Measurements from ENCODE around the gene SCFD2.
"Not testable (repeated sequence)": the region's sequence is repeated elsewhere in the genome, so short reads cannot be mapped to it uniquely, and the experiment has no call there.

Gene SCFD2

DNA sequence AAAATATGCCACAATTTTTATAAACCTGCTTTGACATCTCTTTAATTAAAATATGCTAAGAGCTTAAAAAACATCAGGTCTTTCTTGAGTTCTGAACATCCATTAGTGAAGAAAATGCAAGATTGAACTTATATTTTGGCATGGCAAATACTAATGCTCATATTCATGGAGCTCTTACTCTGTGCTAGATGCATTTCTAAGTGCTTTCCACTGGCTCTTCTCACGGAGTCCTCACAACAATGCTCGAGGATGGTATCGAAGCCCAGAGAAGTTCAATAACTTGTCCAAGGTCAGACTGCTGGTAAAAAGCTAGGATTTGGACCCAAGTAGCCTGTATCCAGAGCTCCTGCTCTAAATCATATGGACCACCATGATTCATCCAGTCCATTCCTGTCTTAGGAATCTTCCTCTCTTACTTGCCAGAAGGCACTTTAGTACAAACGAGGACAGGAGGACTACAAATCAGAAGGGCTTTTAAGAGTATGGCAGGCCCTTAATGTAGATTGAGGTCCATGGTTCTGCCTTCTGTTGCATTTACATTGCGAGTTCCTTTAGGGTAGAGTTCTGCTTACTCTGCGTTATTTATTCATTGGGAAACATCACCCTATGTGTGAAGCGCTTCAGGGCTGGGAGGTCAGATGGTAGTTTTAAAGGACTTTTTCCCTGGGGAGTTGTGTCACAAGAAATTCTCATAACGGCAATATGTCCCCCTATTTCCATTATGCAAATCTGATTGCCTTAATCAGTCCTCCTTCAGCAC lies 304.6 kb downstream of the SCFD2 start:
- Mint-ChIP-seq H3K27ac (no peak overlapping the region), H3K4me1 (no peaks in the 10 kb centered on the region), H3K36me3 (peaks cover 18% of the 10 kb centered on the region), H3K27me3 (no peaks in the 10 kb centered on the region), H3K4me3 (no peak overlapping the region), H3K9me3 (peaks cover 6% of the 10 kb centered on the region)
- no peak for ATAC-seq

DNA sequence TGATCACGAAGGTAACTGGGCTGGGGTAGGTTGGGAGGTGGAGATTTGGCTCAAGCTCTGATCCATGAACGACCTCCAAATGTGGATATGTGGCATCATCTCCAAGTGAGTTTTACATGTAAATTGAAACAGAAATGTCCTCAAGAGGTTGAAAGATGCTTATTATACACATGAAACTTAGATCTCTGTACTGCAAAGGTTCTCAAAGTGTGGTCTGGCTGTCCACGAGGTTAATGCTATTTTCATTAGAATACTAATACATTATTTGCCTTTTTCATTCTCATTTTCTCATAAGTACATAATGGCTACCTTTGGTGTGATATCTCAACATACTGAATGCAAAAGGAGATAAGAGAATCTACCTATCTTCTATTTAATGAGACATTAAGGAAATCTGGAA lies 305.6 kb downstream of the SCFD2 start:
- peaks cover 25% of the 10 kb centered on the region for H3K36me3 Mint-ChIP-seq
- ATAC-seq: no peak
- H3K9me3 Mint-ChIP-seq: peaks cover 6% of the 10 kb centered on the region
- H3K27me3 Mint-ChIP-seq: no peaks in the 10 kb centered on the region
- H3K4me1 Mint-ChIP-seq: no peaks in the 10 kb centered on the region
- no peak overlapping the region for H3K4me3 Mint-ChIP-seq
- no peak overlapping the region for H3K27ac Mint-ChIP-seq

DNA sequence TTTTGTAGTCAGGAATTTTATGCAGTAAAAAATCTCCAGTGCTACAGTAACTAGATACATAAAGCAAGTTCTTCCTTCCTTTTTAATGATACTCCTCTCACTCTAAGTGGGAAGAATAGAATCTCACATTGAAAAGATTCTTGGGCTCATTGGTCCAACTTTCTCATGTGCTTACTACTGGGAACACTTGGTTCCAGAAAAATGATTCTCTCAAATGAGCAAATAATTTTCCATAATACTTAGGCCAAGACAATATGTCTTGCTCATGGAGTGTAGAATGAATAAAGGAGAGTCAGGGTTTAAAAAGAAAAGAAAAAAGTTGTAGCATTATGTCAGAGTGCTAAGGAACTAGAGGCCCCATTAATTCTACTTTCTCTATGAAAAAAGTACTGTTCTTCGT lies 306.0 kb downstream of the SCFD2 start:
- Mint-ChIP-seq H3K27ac (no peak overlapping the region), H3K36me3 (peaks cover 27% of the 10 kb centered on the region), H3K4me3 (no peak overlapping the region), H3K27me3 (no peaks in the 10 kb centered on the region), H3K9me3 (peaks cover 6% of the 10 kb centered on the region), H3K4me1 (no peaks in the 10 kb centered on the region)
- no peak for ATAC-seq

DNA sequence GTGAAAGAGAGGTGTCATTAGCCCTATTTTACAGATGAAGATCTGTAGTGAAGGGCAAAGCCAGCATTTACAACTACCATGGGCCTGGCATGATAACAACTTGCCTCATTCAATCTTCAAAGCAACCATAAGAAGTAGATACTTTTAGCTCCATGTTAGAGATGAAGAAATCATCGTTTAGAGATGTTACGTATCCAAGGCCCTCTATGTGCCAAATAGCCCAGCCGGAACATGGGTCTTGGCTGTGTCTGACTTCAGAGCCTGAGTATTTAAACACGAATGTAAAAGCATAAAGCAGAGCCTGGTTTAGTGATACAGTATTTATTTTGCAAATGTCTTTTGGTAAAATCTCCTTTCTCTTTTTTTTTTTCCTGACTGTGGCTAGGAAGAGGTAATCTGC lies 306.6 kb downstream of the SCFD2 start:
- Mint-ChIP-seq H3K27ac (no peak overlapping the region), H3K9me3 (peaks cover 6% of the 10 kb centered on the region), H3K4me1 (no peaks in the 10 kb centered on the region), H3K4me3 (no peak overlapping the region), H3K27me3 (no peaks in the 10 kb centered on the region), H3K36me3 (peaks cover 27% of the 10 kb centered on the region)
- no peak for ATAC-seq

DNA sequence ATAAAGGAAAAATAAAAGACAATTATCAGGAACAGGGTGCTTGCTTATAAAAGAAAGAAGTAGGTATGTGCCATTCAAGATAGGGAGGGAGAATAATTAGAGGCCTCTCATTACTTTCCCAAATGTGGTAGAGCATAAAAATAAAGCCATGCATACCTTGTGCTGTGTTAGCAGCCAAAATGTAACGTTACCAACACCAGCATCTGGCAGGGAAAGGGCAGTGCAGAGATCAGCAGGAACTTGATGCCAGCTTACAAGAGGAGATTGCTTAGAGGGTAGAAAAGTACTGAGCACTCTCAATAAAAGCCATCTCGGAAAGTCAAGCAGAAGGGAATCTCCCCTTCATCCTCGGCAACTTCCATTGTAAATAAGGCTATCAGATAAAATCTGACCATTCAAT lies 308.2 kb downstream of the SCFD2 start:
- no peaks in the 10 kb centered on the region for H3K4me1 Mint-ChIP-seq
- no peak overlapping the region for H3K27ac Mint-ChIP-seq
- H3K36me3 Mint-ChIP-seq: peaks cover 37% of the 10 kb centered on the region
- H3K4me3 Mint-ChIP-seq: no peak overlapping the region
- peaks cover 6% of the 10 kb centered on the region for H3K9me3 Mint-ChIP-seq
- no peaks in the 10 kb centered on the region for H3K27me3 Mint-ChIP-seq
- no peak for ATAC-seq

DNA sequence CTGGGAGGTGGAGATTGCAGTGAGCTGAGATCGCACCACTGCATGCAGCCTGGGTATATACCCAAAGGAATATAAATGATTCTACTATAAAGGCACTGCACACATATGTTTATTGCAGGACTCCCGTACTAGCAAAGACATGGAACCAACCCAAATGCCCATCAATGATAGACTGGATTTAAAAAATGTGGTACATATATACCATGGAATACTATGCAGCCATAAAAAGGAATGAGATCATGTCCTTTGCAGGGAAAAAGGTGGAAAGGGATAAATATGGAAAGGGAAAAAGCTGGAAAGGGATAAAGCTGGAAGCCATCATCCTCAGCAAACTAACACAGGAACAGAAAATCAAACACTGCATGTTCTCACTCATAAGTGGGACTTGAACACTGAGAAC lies 308.8 kb downstream of the SCFD2 start:
- H3K27ac Mint-ChIP-seq, H3K9me3 Mint-ChIP-seq, H3K4me1 Mint-ChIP-seq, H3K4me3 Mint-ChIP-seq, ATAC-seq, H3K27me3 Mint-ChIP-seq: not testable (repeated sequence)
- H3K36me3 Mint-ChIP-seq: peaks cover 40% of the 10 kb centered on the region

DNA sequence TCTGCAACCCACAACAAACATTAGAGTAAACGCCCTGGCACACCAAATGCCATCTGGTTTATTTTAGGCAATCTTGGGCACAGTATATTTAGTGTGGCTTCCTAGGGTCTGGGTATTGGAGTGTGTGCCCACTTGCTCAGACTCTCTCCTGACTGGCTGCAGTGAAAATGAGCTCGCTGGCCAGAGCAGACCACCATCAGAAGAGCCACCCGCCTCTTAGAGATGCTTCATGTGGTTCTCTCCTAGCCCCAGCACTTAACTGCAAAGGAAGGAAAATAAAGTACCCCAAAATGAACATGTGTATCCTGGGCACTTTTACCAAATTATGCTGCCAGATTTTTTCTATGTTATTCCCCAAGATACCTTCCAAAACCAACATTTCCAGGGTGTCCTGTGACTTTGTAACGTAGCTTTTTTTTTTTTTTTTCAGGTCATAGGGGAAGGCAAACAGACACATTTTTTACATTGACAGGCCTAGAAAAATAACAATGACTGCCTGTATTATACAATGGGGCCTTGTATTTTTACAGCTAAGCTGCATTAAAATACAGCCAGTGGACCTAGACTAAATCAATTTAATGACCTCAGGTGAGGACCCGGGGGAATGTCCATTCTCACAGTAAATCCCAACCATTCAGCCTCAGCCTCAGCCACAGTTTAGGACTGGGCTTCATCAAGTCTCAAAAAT lies 310.0 kb downstream of the SCFD2 start:
- H3K4me3 Mint-ChIP-seq: no peak overlapping the region
- no peak overlapping the region for H3K27ac Mint-ChIP-seq
- ATAC-seq: no peak
- H3K27me3 Mint-ChIP-seq: no peaks in the 10 kb centered on the region
- H3K4me1 Mint-ChIP-seq: no peaks in the 10 kb centered on the region
- H3K36me3 Mint-ChIP-seq: peaks cover 40% of the 10 kb centered on the region
- H3K9me3 Mint-ChIP-seq: peaks cover 6% of the 10 kb centered on the region

DNA sequence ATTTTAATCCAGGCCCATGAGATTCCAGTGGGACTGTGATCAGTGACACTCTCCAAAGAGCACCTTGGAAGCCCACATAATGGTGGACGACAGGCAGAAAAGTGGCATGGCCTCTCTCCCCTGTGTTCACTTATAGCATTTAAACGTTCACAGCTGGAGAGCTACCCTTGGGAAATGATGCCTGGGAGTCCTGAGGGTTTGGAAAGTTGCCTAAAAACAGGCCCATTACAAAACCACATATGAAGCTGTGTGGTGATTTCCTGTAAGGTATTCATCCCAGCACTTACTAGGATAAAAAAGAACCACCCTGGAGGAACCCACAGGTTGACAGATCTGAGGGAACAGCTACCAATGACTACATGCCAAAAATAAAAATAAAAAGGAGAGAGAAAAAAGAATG lies 310.6 kb downstream of the SCFD2 start:
- ATAC-seq: no peak
- H3K27ac Mint-ChIP-seq: no peak overlapping the region
- H3K36me3 Mint-ChIP-seq: peaks cover 44% of the 10 kb centered on the region
- no peak overlapping the region for H3K4me3 Mint-ChIP-seq
- H3K4me1 Mint-ChIP-seq: no peaks in the 10 kb centered on the region
- peaks cover 6% of the 10 kb centered on the region for H3K9me3 Mint-ChIP-seq
- H3K27me3 Mint-ChIP-seq: no peaks in the 10 kb centered on the region

DNA sequence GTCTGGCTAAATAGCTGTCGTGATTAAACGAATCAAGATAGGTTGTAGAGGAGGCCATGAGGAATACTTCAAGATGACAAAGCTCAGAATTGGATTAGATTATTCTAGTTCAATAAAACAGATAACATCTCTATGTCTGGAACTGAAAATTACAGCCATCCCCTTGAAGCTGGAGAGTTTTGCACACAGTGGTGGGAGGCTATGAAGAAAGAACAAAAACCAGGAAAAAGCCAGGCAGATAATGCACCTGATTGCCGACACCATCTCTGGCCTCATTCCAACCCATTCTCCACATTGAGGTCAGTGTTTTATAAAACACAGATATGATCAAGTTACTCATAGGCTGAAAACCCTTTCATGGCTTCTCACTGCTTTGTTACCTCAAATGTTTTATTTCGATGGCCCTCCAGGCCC lies 315.5 kb downstream of the SCFD2 start:
- no peaks in the 10 kb centered on the region for H3K27me3 Mint-ChIP-seq
- H3K4me1 Mint-ChIP-seq: no peaks in the 10 kb centered on the region
- peaks cover 41% of the 10 kb centered on the region for H3K36me3 Mint-ChIP-seq
- no peak overlapping the region for H3K27ac Mint-ChIP-seq
- no peaks in the 10 kb centered on the region for H3K9me3 Mint-ChIP-seq
- no peak for ATAC-seq
- H3K4me3 Mint-ChIP-seq: no peak overlapping the region

DNA sequence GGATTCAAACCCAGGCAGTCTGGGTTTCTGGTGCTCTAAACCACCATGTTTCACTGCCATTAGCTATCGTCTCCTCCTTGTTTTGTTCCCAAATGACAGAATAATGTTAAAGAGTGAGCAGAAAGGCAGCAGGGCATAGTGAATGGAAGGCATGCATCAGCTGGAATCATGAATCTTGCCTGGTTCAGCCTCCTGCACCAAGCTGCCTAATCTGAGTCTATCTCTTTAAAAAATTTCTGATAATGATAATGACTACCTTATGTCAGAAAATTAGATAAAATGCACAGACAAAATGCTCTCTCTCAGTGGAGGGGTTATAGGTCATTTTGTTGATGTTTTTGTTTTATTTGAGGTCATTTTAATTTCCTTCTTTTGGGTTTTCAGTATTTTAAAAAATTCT lies 316.3 kb downstream of the SCFD2 start:
- H3K9me3 Mint-ChIP-seq: no peaks in the 10 kb centered on the region
- H3K4me1 Mint-ChIP-seq: no peaks in the 10 kb centered on the region
- H3K4me3 Mint-ChIP-seq: no peak overlapping the region
- ATAC-seq: no peak
- peaks cover 38% of the 10 kb centered on the region for H3K36me3 Mint-ChIP-seq
- no peaks in the 10 kb centered on the region for H3K27me3 Mint-ChIP-seq
- H3K27ac Mint-ChIP-seq: no peak overlapping the region

DNA sequence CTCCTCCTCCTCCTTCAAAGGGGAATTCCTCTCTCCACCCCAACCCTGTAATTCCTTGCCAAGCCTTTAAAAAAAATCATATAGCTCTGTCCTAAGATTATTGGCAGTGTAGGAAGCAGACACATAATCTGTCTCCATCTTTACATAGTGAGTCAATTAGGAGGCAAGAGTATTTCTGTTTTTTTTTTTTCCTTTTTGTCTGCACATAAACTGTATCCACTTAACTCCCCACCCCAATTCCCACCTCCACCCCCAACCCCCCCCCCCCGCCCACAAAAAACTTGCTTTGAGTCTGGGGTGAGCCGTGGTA lies 321.3 kb downstream of the SCFD2 start:
- Mint-ChIP-seq H3K36me3 (peaks cover 29% of the 10 kb centered on the region), H3K27ac (no peak overlapping the region), H3K27me3 (no peaks in the 10 kb centered on the region), H3K4me3 (no peak overlapping the region), H3K4me1 (no peaks in the 10 kb centered on the region), H3K9me3 (no peaks in the 10 kb centered on the region)
- no peak for ATAC-seq

DNA sequence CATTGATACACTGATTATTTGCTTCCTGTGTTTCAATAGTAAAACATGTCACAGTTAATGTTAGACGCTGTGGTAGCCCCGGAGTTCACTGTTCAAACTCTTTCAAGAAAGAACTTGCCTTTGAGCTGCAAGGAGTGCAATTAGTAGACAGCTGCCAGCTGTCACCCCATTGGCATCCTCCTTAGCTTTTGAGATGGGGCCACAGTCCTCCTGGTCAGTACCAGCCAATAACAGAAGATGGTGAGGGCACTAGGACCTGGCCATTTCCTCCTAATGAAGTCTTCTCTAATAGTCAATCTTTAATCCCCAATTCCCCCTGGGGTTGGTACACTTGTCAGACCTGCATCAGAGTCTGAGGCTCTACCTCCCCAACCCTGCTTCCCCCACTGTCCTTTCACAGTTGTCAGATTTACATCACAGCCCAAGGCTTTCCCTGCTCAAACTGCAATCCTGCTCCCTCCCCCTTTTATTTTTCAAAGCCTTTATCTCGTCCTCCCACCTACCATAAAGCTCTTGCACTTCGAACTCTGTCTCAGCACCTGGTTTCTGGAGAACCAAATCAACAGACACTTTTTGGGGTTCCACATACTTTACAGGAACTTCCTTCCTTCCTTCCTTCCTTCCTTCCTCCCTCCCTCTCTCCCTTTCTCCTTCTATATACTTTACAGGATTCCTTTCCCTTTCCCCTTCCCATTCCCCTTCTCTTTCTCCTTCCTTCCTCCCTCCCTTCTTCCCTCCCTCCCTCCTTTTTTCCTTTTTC lies 321.8 kb downstream of the SCFD2 start:
- no peak for ATAC-seq
- Mint-ChIP-seq H3K27me3 (no peaks in the 10 kb centered on the region), H3K9me3 (no peaks in the 10 kb centered on the region), H3K4me3 (no peak overlapping the region), H3K36me3 (peaks cover 29% of the 10 kb centered on the region), H3K4me1 (no peaks in the 10 kb centered on the region), H3K27ac (no peak overlapping the region)

DNA sequence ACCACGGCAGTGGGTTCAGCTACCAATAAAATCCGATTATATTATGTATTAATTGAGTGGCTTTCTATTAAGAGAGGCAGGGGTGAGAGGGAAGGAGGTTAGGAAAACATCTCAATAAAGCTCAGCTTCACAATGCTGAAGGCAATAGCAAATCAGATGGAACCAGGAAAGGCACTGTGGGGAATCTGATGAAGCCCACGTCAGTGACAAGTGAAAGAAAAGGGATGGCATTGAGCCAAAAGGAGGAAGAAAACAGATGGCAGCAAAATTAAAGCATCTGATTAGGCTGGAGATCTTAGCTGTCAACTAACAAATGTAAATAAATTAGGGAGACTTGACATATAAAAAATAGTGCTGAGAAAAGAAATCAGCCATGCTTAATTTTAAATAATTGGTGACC lies 322.8 kb downstream of the SCFD2 start:
- Mint-ChIP-seq H3K27ac (no peak overlapping the region), H3K36me3 (peaks cover 23% of the 10 kb centered on the region), H3K9me3 (no peaks in the 10 kb centered on the region), H3K27me3 (no peaks in the 10 kb centered on the region), H3K4me3 (no peak overlapping the region), H3K4me1 (no peaks in the 10 kb centered on the region)
- no peak for ATAC-seq

DNA sequence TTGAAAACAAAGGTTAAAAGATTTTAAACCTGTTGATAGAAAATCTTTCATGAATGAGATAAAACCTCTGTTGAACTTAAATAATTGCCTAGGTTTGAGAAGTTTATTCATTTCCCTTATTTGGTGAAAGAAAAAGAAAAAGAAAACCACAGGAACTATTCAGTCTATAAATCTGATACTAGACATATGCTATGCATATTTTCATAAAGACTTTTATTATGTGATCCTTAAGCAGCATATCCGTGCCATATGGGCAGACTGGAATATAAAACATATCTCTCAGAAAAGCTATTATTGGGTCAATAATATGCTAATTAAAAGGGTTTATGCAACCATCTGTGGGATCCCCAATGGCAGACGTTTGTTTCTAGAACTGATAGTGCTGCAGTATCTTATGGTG lies 325.0 kb downstream of the SCFD2 start:
- peaks cover 21% of the 10 kb centered on the region for H3K36me3 Mint-ChIP-seq
- no peak overlapping the region for H3K4me3 Mint-ChIP-seq
- H3K4me1 Mint-ChIP-seq: no peaks in the 10 kb centered on the region
- no peak overlapping the region for H3K27ac Mint-ChIP-seq
- peaks cover 4% of the 10 kb centered on the region for H3K9me3 Mint-ChIP-seq
- no peak for ATAC-seq
- H3K27me3 Mint-ChIP-seq: no peaks in the 10 kb centered on the region

DNA sequence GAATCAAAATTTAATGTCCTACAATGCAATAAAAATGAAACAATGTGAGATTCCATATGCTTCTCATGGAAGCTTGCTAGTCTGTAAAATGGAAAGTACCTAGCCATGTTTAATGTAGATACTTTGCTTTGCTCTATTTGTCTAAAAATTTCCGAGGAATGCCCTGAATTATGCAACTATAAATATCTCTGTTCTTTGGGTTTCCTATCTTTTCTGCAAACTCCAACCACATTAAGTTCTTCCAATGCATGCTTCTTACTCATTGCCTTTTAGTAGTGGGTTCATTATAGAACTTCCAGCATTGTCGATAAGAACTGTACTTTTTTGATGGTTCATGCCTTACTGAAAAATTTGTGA lies 325.4 kb downstream of the SCFD2 start:
- Mint-ChIP-seq H3K4me3 (no peak overlapping the region), H3K27ac (no peak overlapping the region), H3K4me1 (no peaks in the 10 kb centered on the region), H3K36me3 (peaks cover 25% of the 10 kb centered on the region), H3K9me3 (peaks cover 7% of the 10 kb centered on the region), H3K27me3 (no peaks in the 10 kb centered on the region)
- no peak for ATAC-seq
